ENCODE data around the gene PBXIP1.

The PBXIP1 gene

DNA sequence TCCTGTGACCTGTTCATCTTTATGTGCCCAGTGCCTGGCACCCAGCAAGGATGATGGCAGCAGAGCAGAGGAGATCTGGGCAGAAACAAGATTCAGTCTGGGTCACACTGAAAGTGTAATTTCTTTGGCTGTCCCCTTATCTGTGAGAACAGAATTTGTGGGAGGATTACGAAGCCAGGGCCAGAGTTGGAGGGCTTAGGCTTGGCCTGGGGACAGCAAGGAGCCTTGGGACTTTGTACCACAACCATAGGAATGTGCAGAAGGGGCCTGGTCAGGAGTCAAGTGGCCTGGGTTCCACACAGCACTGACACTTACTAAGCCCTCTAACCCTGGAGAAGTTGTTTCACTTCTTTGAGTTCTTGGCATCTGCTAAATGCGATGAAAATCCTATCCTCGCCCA lies 32.2 kb downstream of the PBXIP1 start:
- no peak for DNase-seq (ENCODE audit: extremely low read depth, insufficient read length)
- Histone ChIP-seq H3K36me3 (ENCODE audit: control insufficient read depth, insufficient read depth, low read length) (peaks cover 40% of the 10 kb centered on the region), H3K27me3 (replicated peaks; ENCODE audit: control insufficient read depth, insufficient read depth, low read length) (no peaks in the 10 kb centered on the region), H3K4me3 (replicated peaks; ENCODE audit: low read depth, low read length) (no peak overlapping the region)
- TF ChIP-seq, protein P1, sequence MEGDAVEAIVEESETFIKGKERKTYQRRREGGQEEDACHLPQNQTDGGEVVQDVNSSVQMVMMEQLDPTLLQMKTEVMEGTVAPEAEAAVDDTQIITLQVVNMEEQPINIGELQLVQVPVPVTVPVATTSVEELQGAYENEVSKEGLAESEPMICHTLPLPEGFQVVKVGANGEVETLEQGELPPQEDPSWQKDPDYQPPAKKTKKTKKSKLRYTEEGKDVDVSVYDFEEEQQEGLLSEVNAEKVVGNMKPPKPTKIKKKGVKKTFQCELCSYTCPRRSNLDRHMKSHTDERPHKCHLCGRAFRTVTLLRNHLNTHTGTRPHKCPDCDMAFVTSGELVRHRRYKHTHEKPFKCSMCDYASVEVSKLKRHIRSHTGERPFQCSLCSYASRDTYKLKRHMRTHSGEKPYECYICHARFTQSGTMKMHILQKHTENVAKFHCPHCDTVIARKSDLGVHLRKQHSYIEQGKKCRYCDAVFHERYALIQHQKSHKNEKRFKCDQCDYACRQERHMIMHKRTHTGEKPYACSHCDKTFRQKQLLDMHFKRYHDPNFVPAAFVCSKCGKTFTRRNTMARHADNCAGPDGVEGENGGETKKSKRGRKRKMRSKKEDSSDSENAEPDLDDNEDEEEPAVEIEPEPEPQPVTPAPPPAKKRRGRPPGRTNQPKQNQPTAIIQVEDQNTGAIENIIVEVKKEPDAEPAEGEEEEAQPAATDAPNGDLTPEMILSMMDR (IDR thresholded peaks at IDR 0.05; ENCODE audit: insufficient read depth, low read length, poor library complexity, severe bottlenecking), result no peak

DNA sequence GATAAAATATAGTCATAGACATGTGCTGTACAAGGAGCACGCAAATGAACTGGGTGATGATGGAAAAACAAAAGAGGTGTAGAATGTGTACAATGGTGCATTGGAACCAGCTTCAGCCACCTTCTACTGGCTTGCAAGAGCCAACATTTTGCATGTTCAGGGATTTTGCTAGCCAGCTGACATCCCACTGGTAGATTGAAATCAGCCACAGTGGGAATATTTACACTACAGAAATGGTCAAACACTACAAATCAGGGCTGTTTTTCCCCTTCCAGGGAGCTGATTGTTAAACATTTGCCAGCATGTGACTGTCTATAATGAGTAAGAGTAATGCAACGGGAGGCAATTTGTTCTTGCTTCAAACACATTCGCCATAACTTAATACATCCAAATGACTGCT lies 42.6 kb downstream of the PBXIP1 start:
- no peak for DNase-seq (ENCODE audit: extremely low read depth, insufficient read length)
- no peak overlapping the region for H3K4me3 ChIP-seq (replicated peaks; ENCODE audit: low read depth, low read length)
- no peaks in the 10 kb centered on the region for H3K27me3 ChIP-seq (replicated peaks; ENCODE audit: control insufficient read depth, insufficient read depth, low read length)

DNA sequence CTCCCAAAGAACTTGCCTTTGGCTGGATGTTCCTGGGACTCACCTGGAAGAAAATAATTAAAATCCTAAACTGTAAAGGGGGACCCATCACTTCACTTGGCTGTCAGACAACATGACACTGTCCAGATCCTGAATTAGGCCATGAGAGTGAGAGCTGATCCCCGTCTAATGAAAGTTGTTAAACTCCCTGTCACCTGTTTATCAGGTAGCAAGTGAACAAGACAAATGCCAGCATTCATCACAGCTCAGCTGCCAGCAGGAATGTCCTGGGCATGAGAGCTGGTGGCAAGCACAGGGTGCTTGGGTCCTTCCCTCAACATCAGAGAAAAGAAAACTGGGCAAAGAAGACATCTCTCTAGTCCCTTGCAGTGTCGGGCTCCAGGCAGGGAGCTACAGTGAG lies 43.1 kb downstream of the PBXIP1 start:
- no peak for DNase-seq (ENCODE audit: extremely low read depth, insufficient read length)
- TF ChIP-seq, protein P1 (IDR thresholded peaks at IDR 0.05; ENCODE audit: insufficient read depth, low read length, poor library complexity, severe bottlenecking), result no peak
- Histone ChIP-seq H3K36me3 (ENCODE audit: control insufficient read depth, insufficient read depth, low read length) (no peaks in the 10 kb centered on the region), H3K27me3 (replicated peaks; ENCODE audit: control insufficient read depth, insufficient read depth, low read length) (no peaks in the 10 kb centered on the region), H3K4me3 (replicated peaks; ENCODE audit: low read depth, low read length) (no peak overlapping the region)

More for the DNA sequence above, 42.6 kb downstream of the PBXIP1 start:
- no peaks in the 10 kb centered on the region for H3K36me3 ChIP-seq (ENCODE audit: control insufficient read depth, insufficient read depth, low read length)
- TF ChIP-seq, protein P1 (IDR thresholded peaks at IDR 0.05; ENCODE audit: insufficient read depth, low read length, poor library complexity, severe bottlenecking), result no peak

DNA sequence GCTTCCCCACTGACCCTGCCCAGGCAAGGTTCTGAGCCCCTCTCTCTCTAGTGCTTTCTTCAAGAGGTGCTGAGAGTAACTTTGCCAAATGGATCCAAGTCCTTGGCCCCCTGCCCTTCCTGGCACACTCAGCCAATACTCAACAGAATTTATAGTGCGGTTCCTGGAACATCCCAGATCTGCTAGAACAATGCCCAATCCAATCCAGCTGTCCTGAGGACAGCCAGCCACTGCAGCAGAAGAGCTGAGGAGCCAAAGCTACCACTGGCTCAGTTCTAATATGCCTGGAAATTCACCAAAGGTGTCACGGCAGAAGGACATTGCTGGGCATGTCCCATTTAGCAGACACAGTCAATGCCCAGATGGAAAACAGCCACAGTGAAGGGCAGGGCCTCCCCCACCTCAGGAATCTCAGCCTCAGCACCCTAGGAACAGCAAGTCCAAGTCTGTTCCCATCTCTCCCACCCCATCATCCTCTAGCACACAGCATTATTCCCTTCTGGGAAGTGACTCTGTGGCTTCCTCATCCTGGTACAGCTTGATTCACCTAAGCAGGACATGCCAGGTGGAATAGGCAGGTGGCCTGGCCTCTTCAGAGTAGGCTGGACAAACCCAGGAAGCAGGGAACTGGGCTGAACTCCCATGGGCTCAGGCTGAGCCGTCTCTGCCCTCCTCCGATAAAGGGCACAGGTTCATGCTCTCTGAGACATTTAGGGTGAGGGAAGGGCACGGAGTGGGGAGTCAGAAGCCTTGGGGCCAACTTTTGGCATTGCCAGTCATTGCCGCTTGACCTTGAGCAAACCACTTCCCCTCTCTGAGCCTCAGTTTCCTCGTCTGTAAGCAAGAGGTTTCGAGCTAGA lies 44.0 kb downstream of the PBXIP1 start:
- TF ChIP-seq, protein P1 (IDR thresholded peaks at IDR 0.05; ENCODE audit: insufficient read depth, low read length, poor library complexity, severe bottlenecking), result no peak
- Histone ChIP-seq H3K4me3 (replicated peaks; ENCODE audit: low read depth, low read length) (no peak overlapping the region), H3K36me3 (ENCODE audit: control insufficient read depth, insufficient read depth, low read length) (no peaks in the 10 kb centered on the region), H3K27me3 (replicated peaks; ENCODE audit: control insufficient read depth, insufficient read depth, low read length) (no peaks in the 10 kb centered on the region)
- DNase-seq (ENCODE audit: extremely low read depth, insufficient read length), result no peak

DNA sequence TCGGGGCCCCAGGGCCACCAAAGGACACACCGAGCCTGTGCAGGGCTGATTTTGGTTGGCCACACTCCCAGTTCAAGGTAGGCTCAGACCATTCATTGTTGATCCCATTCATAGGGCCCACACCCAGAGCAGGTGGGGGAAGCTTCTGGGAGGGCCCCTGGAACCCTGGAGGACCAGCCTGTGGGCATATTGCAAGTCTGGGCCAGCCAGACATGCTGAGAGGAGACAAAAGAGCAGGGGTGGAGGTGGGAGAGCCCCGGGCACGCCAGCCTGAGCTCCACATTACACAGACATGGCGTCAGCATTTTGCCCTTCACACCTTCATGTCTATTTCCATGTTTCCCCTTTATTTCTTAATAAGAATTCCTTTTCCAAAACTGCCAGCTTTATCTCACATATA lies 45.0 kb downstream of the PBXIP1 start:
- H3K36me3 ChIP-seq (ENCODE audit: control insufficient read depth, insufficient read depth, low read length), result no peaks in the 10 kb centered on the region
- H3K27me3 ChIP-seq (replicated peaks; ENCODE audit: control insufficient read depth, insufficient read depth, low read length), result no peaks in the 10 kb centered on the region
- TF ChIP-seq, protein P1 (IDR thresholded peaks at IDR 0.05; ENCODE audit: insufficient read depth, low read length, poor library complexity, severe bottlenecking), result no peak
- H3K4me3 ChIP-seq (replicated peaks; ENCODE audit: low read depth, low read length), result no peak overlapping the region
- no peak for DNase-seq (ENCODE audit: extremely low read depth, insufficient read length)
